CD14-positive monocyte (primary cell): ENCODE data around the gene AGO3. TPM values are rescaled to one million over a fixed set of nuclear protein-coding genes. Genes with fewer than 3 reads are reported as not detected.
"Not testable (repeated sequence)": the region's sequence is repeated elsewhere in the genome, so short reads cannot be mapped to it uniquely, and the experiment has no call there.

ENCODE experiments used
- DNase-seq, 3 donors: peaks; one replicate each; pipeline ENCODE4 v3.0.0-alpha.2; 2011 to 2022
- H2AFZ ChIP-seq: 2 replicates; pipeline ENCODE4 v1.6.0; 2012; ENCODE audit warnings: mild to moderate bottlenecking, low read depth, low read length, inconsistent platforms; ENCODE audit not compliant: insufficient read depth, poor library complexity, severe bottlenecking
- H3K27ac ChIP-seq, 2 donors: 1 replicate in 1 of 2; 2 replicates in 1 of 2; pipeline ENCODE4 v1.5.1; 2012 to 2013; ENCODE audit warnings: low read length in 2 of 2, control low read depth in 1 of 2, inconsistent platforms in 1 of 2, low read depth in 1 of 2, mild to moderate bottlenecking in 1 of 2
- H3K27me3 ChIP-seq, 2 donors: one replicate each; pipeline versions ENCODE4 v1.6.0 to v1.6.1; 2011 to 2013; ENCODE audit warnings: low read length in 2 of 2; ENCODE audit not compliant: control insufficient read depth in 2 of 2, insufficient read depth in 2 of 2
- H3K36me3 ChIP-seq, 2 donors: replicated peaks in 1 of 2; 1 replicate in 1 of 2; 2 replicates in 1 of 2; pipeline versions ENCODE4 v1.5.1 to v1.6.1; 2012 to 2013; ENCODE audit warnings: low read length in 2 of 2, control low read depth in 1 of 2, inconsistent platforms in 1 of 2, mild to moderate bottlenecking in 1 of 2; ENCODE audit not compliant: insufficient read depth in 2 of 2, control insufficient read depth in 1 of 2
- H3K4me1 ChIP-seq, 2 donors: 1 replicate in 1 of 2; 2 replicates in 1 of 2; pipeline versions ENCODE4 v1.5.1 to v1.6.1; 2012 to 2013; ENCODE audit warnings: low read length in 2 of 2, control low read depth in 1 of 2, inconsistent platforms in 1 of 2, mild to moderate bottlenecking in 1 of 2, moderate library complexity in 1 of 2; ENCODE audit not compliant: insufficient read depth in 2 of 2, control insufficient read depth in 1 of 2
- H3K4me2 ChIP-seq: replicated peaks from 2 replicates; pipeline ENCODE3; 2012; ENCODE audit warnings: low read length, moderate library complexity, mild to moderate bottlenecking; ENCODE audit not compliant: poor library complexity, severe bottlenecking; ENCODE audit errors: extremely low read depth
- H3K4me3 ChIP-seq, 3 experiments: fragments of 200-600 bp in 1 of 3; sonication (generic) in 1 of 3; replicated peaks in 1 of 3; 1 replicate in 2 of 3; 2 replicates in 1 of 3; pipeline ENCODE4 v1.5.1; 2011 to 2013; ENCODE audit warnings: low read length in 3 of 3, mild to moderate bottlenecking in 3 of 3, control low read depth in 2 of 3, low read depth in 2 of 3, inconsistent platforms in 1 of 3, moderate library complexity in 1 of 3
- H3K79me2 ChIP-seq: 2 replicates; pipeline ENCODE4 v1.6.0; 2012; ENCODE audit warnings: mild to moderate bottlenecking, control low read depth, inconsistent platforms, low read length, moderate library complexity; ENCODE audit not compliant: insufficient read depth
- H3K9ac ChIP-seq: 2 replicates; pipeline ENCODE4 v1.6.0; 2017; ENCODE audit warnings: low read length, mild to moderate bottlenecking; ENCODE audit not compliant: insufficient read depth, poor library complexity, severe bottlenecking
- H3K9me3 ChIP-seq, 2 donors: replicated peaks in 1 of 2; 1 replicate in 1 of 2; 2 replicates in 1 of 2; pipeline versions ENCODE4 v1.5.1 to v1.6.1; 2012 to 2013; ENCODE audit warnings: low read length in 2 of 2, control low read depth in 1 of 2; ENCODE audit not compliant: control insufficient read depth in 1 of 2, insufficient read depth in 1 of 2
- H4K20me1 ChIP-seq: 2 replicates; pipeline ENCODE4 v1.6.0; 2012; ENCODE audit warnings: mild to moderate bottlenecking, low read length, control low read depth, moderate library complexity; ENCODE audit not compliant: insufficient read depth
- H3K27ac Mint-ChIP-seq, 7 donors: one replicate each; pipeline ENCODE4 v1.8.0; 2020; ENCODE audit warnings: mild to moderate bottlenecking in 7 of 7, mixed read lengths in 7 of 7, moderate library complexity in 6 of 7, inconsistent platforms in 2 of 7
- H3K27me3 Mint-ChIP-seq, 3 donors: one replicate each; pipeline ENCODE4 v1.8.0; 2021 to 2022; ENCODE audit warnings: low read depth in 3 of 3, mild to moderate bottlenecking in 3 of 3, mixed read lengths in 3 of 3, moderate library complexity in 3 of 3, inconsistent platforms in 1 of 3
- H3K36me3 Mint-ChIP-seq, 2 donors: one replicate each; pipeline ENCODE4 v1.8.0; 2020; ENCODE audit warnings: mixed read lengths in 2 of 2, inconsistent platforms in 1 of 2, mild to moderate bottlenecking in 1 of 2
- H3K4me1 Mint-ChIP-seq: one replicate; pipeline ENCODE4 v1.8.0; 2020; ENCODE audit warnings: mild to moderate bottlenecking, mixed read lengths
- H3K4me3 Mint-ChIP-seq, 2 donors: one replicate each; pipeline ENCODE4 v1.8.0; 2020; ENCODE audit warnings: mild to moderate bottlenecking in 2 of 2, mixed read lengths in 2 of 2, moderate library complexity in 1 of 2
- H3K9me3 Mint-ChIP-seq, 7 donors: one replicate each; pipeline ENCODE4 v1.8.0; 2020 to 2022; ENCODE audit warnings: mixed read lengths in 7 of 7, mild to moderate bottlenecking in 6 of 7, moderate library complexity in 6 of 7, inconsistent platforms in 2 of 7
- CTCF ChIP-seq: fragments of 200-600 bp; IDR thresholded peaks from one replicate; pipeline ENCODE4 v1.8.0; 2022; ENCODE audit warnings: antibody characterized with exemption, mild to moderate bottlenecking
- WGBS: methylation state at CpG from one replicate; pipeline ENCODE4 v1.1.5; 2013; ENCODE audit warnings: missing lambda C conversion rate; ENCODE audit not compliant: insufficient coverage; 5-methylcytosine and 5-hydroxymethylcytosine counted together
- intact Hi-C, 2 donors: fragments of 100-400 bp; cut with micrococcal nuclease; formaldehyde crosslinking; loops; one replicate each; pipeline versions ENCODE4 v1.15.0 to v1.15.1; 2023
- polyA plus RNA-seq, 3 donors: library from polyadenylated mRNA; depleted of rRNA in 1 of 3; unstranded in 2 of 3; stranded (reverse) in 1 of 3; fragments of 300-500 nt in 2 of 3; fragments of >200 nt in 1 of 3; fragmentation: Illumina TruSeq in 2 of 3; gene quantifications; 1 replicate in 2 of 3; 2 replicates in 1 of 3; pipeline ENCODE4 v1.2.3, GENCODE V29; 2012 to 2021

AGO3 gene
- polyA plus RNA-seq, 3 donors, result 6.3 to 9.0 (median 8.3) TPM

GRCh38 chr1:35959304-35959703 lies 28.4 kb downstream of the AGO3 start:
- Mint-ChIP-seq H3K4me3 (no peak overlapping the region), H3K9me3 (peaks cover 0 to 3% (median 0%) of the 10 kb centered on the region in 7 donors), H3K36me3 (peaks cover 16 to 17% of the 10 kb centered on the region in 2 donors), H3K27ac (no peak overlapping the region), H3K27me3 (no peaks in the 10 kb centered on the region), H3K4me1 (no peaks in the 10 kb centered on the region)
- Histone ChIP-seq H3K4me3 (no peak overlapping the region), H3K79me2 (peaks cover 51% of the 10 kb centered on the region), H3K4me2 (no peak overlapping the region), H3K9ac (no peak overlapping the region), H3K9me3 (no peaks in the 10 kb centered on the region), H2AFZ (no peak overlapping the region), H3K27me3 (no peaks in the 10 kb centered on the region), H3K4me1 (no peaks in the 10 kb centered on the region), H4K20me1 (peaks cover 11% of the 10 kb centered on the region), H3K27ac (no peak overlapping the region), H3K36me3 (peaks cover 8 to 29% of the 10 kb centered on the region in 2 donors)
- intact Hi-C loops, result no loop called here
- DNase-seq, result no peak
- TF ChIP-seq CTCF, result no peak
- WGBS, result no CpG with 5 or more reads among the region's 3 CpGs

GRCh38 chr1:35962952-35963351 lies 32.0 kb downstream of the AGO3 start:
- Histone ChIP-seq H3K27me3 (no peaks in the 10 kb centered on the region), H2AFZ (no peak overlapping the region), H3K4me2 (no peak overlapping the region), H3K9me3 (no peaks in the 10 kb centered on the region), H3K36me3 (peaks cover 7 to 9% of the 10 kb centered on the region in 2 donors), H3K4me3 (no peak overlapping the region), H4K20me1 (peaks cover 6% of the 10 kb centered on the region), H3K79me2 (peaks cover 50% of the 10 kb centered on the region), H3K9ac (no peak overlapping the region), H3K27ac (no peak overlapping the region), H3K4me1 (no peaks in the 10 kb centered on the region)
- H3K27me3 Mint-ChIP-seq, result no peaks in the 10 kb centered on the region
- TF ChIP-seq CTCF, result no peak
- intact Hi-C loops, result no loop called here
- peaks cover 14 to 29% of the 10 kb centered on the region in 2 donors for H3K36me3 Mint-ChIP-seq
- 100% methylated on average over 2 of the region's 2 CpGs for WGBS
- no peaks in the 10 kb centered on the region for H3K4me1 Mint-ChIP-seq
- H3K27ac Mint-ChIP-seq, result no peak overlapping the region
- DNase-seq, result no peak
- H3K4me3 Mint-ChIP-seq, result no peak overlapping the region
- H3K9me3 Mint-ChIP-seq, result peaks cover 0 to 3% (median 0%) of the 10 kb centered on the region in 7 donors

- peaks cover 26 to 42% of the 10 kb centered on the region in 2 donors for H3K36me3 Mint-ChIP-seq
- H3K9ac ChIP-seq, H3K9me3 Mint-ChIP-seq, H3K27ac ChIP-seq, DNase-seq, H3K27ac Mint-ChIP-seq, H3K4me1 Mint-ChIP-seq, intact Hi-C loops, H3K4me3 ChIP-seq, H2AFZ ChIP-seq, H3K9me3 ChIP-seq, H3K27me3 ChIP-seq, H3K27me3 Mint-ChIP-seq, H3K4me3 Mint-ChIP-seq, H3K4me2 ChIP-seq, H4K20me1 ChIP-seq, H3K4me1 ChIP-seq: not testable (repeated sequence)
- no CpG with 5 or more reads among the region's 1 CpG for WGBS
- H3K36me3 ChIP-seq, result peaks cover 18 to 20% of the 10 kb centered on the region in 2 donors
- H3K79me2 ChIP-seq, result peaks cover 50% of the 10 kb centered on the region
Observed at GRCh38 chr1:35964277-35964676, 33.4 kb downstream of the AGO3 start.
